ENCODE results near the gene TMEM272. TPM values are rescaled to one million over a fixed set of nuclear protein-coding genes. Genes with fewer than 3 reads are reported as not detected.

The TMEM272 gene
- total RNA-seq, 1 experiment from 2014 or later = 0.15 TPM

- Histone ChIP-seq H3K4me1 (ENCODE audit: control insufficient read depth, insufficient read depth, low read length) (no peaks in the 10 kb centered on the region), H3K27me3 (ENCODE audit: control insufficient read depth, insufficient read depth, low read length) (no peaks in the 10 kb centered on the region), H3K27ac (ENCODE audit: low read length) (no peak overlapping the region), H3K9me3 (ENCODE audit: control insufficient read depth, insufficient read depth, low read depth, low read length) (no peaks in the 10 kb centered on the region), H3K36me3 (ENCODE audit: control insufficient read depth, insufficient read depth, low read length) (no peaks in the 10 kb centered on the region), H3K4me3 (ENCODE audit: low read depth in 2 of 2, low read length in 2 of 2) (no peak overlapping the region)
- no peak for ATAC-seq
- intact Hi-C loops (cut with micrococcal nuclease; ENCODE audit: unreplicated experiment) = no loop called here
- in situ Hi-C loops (cut with HindIII; ENCODE audit: low pct_unique_long_range_greater_than_20kb, low sequenced_read_pairs) = no loop called here
- TF ChIP-seq SIN3A (IDR thresholded peaks at IDR 0.05; ENCODE audit: borderline replicate concordance, insufficient read depth, low read depth, low read length) = no peak
- no peak for TF ChIP-seq TCF7L2 (IDR thresholded peaks at IDR 0.05; ENCODE audit: low read depth, low read length)
- no peak for TF ChIP-seq REST (IDR thresholded peaks at IDR 0.05; ENCODE audit: insufficient read depth in 1 of 2, low read depth in 2 of 2, low read length in 1 of 2)
- TF ChIP-seq POLR2AphosphoS5 (IDR thresholded peaks at IDR 0.05; ENCODE audit: low read depth, low read length) = no peak
- no peak for DNase-seq (ENCODE audit: low read depth, low spot score)
- no TSS peak for BruUV-seq (replicated peaks)
- POLR2A ChIA-PET = no interaction called here
- CTCF ChIA-PET = no interaction called here
These were observed 33.9 kb downstream of the TMEM272 start for GRCh38 chr13:51811046-51811445.

- ATAC-seq = no peak
- in situ Hi-C loops (cut with HindIII; ENCODE audit: low pct_unique_long_range_greater_than_20kb, low sequenced_read_pairs) = no loop called here
- BruUV-seq (replicated peaks) = no TSS peak
- Histone ChIP-seq H3K4me3 (ENCODE audit: low read depth in 2 of 2, low read length in 2 of 2) (no peak overlapping the region), H3K4me1 (ENCODE audit: control insufficient read depth, insufficient read depth, low read length) (no peaks in the 10 kb centered on the region), H3K27ac (ENCODE audit: low read length) (no peak overlapping the region), H3K27me3 (ENCODE audit: control insufficient read depth, insufficient read depth, low read length) (no peaks in the 10 kb centered on the region), H3K9me3 (ENCODE audit: control insufficient read depth, insufficient read depth, low read depth, low read length) (no peaks in the 10 kb centered on the region), H3K36me3 (ENCODE audit: control insufficient read depth, insufficient read depth, low read length) (no peaks in the 10 kb centered on the region; the same call in 1 of the 2 replicates)
- ChIA-PET POLR2A (no interaction called here), CTCF (no interaction called here)
- no peak for DNase-seq (ENCODE audit: low read depth, low spot score)
- TF ChIP-seq REST (IDR thresholded peaks at IDR 0.05; ENCODE audit: insufficient read depth in 1 of 2, low read depth in 2 of 2, low read length in 1 of 2) = no peak
- TF ChIP-seq SIN3A (IDR thresholded peaks at IDR 0.05; ENCODE audit: borderline replicate concordance, insufficient read depth, low read depth, low read length) = no peak
- TF ChIP-seq POLR2AphosphoS5 (IDR thresholded peaks at IDR 0.05; ENCODE audit: low read depth, low read length) = no peak
- no peak for TF ChIP-seq CTCF (IDR thresholded peaks at IDR 0.05)
- no peak for TF ChIP-seq TCF7L2 (IDR thresholded peaks at IDR 0.05; ENCODE audit: low read depth, low read length)
- intact Hi-C loops (cut with micrococcal nuclease; ENCODE audit: unreplicated experiment) = no loop called here
These were observed 36.2 kb downstream of the TMEM272 start for GRCh38 chr13:51808811-51809210.

Measured in Panc1 (cell line).